DND-41 (cell line): ENCODE results near the gene SNX12.

Source experiments
- ATAC-seq: fragments of 200-7000 bp; cut with Tn5 transposase; 3 replicates; pipeline ENCODE4 v1.9.1; 2021; ENCODE audit warnings: low read depth; ENCODE audit not compliant: insufficient read depth
- DNase-seq: peaks from one replicate; pipeline ENCODE4 v3.0.0-alpha.2; 2020
- H2AFZ ChIP-seq: 2 replicates; pipeline ENCODE4 v1.6.0; 2012; ENCODE audit warnings: low read depth, low read length
- H3K27ac ChIP-seq: 2 replicates; pipeline ENCODE4 v1.5.1; 2012; ENCODE audit warnings: low read length, inconsistent platforms
- H3K27me3 ChIP-seq: fragments of 200-600 bp; sonication (generic); 2 replicates; pipeline ENCODE4 v1.6.0; 2012; ENCODE audit warnings: low read length, mild to moderate bottlenecking, inconsistent platforms; ENCODE audit not compliant: insufficient read depth, poor library complexity
- H3K36me3 ChIP-seq: 2 replicates; pipeline ENCODE4 v1.5.1; 2012; ENCODE audit warnings: low read length, inconsistent platforms; ENCODE audit not compliant: insufficient read depth
- H3K4me1 ChIP-seq: 2 replicates; pipeline ENCODE4 v1.5.1; 2012; ENCODE audit warnings: mild to moderate bottlenecking, low read length; ENCODE audit not compliant: insufficient read depth
- H3K4me2 ChIP-seq: 2 replicates; pipeline ENCODE4 v1.6.0; 2012; ENCODE audit warnings: mild to moderate bottlenecking, moderate library complexity, low read length, inconsistent platforms; ENCODE audit not compliant: insufficient read depth
- H3K4me3 ChIP-seq, 2 experiments: fragments of 200-600 bp in 1 of 2; shearing (Covaris generic) in 1 of 2; 2 replicates each; pipeline ENCODE4 v1.5.1; 2012 to 2016; ENCODE audit warnings: inconsistent platforms in 2 of 2, low read length in 2 of 2, mild to moderate bottlenecking in 2 of 2, low read depth in 1 of 2, moderate library complexity in 1 of 2
- H3K79me2 ChIP-seq: 2 replicates; pipeline ENCODE4 v1.6.0; 2012; ENCODE audit warnings: low read length, inconsistent platforms; ENCODE audit not compliant: insufficient read depth
- H3K9ac ChIP-seq: 2 replicates; pipeline ENCODE4 v1.6.0; 2012; ENCODE audit warnings: low read depth, mild to moderate bottlenecking, inconsistent platforms, low read length, moderate library complexity
- H3K9me3 ChIP-seq: 2 replicates; pipeline ENCODE4 v1.5.1; 2012; ENCODE audit warnings: low read length, moderate library complexity, mild to moderate bottlenecking, inconsistent platforms; ENCODE audit not compliant: insufficient read depth, severe bottlenecking
- H4K20me1 ChIP-seq: 2 replicates; pipeline ENCODE4 v1.6.0; 2012; ENCODE audit warnings: low read length; ENCODE audit not compliant: insufficient read depth
- CTCF ChIP-seq: IDR thresholded peaks from 2 replicates; pipeline ENCODE4 v1.5.1; 2012; ENCODE audit warnings: borderline replicate concordance, low read length, moderate library complexity, mild to moderate bottlenecking; ENCODE audit not compliant: poor library complexity, severe bottlenecking; ENCODE audit errors: extremely low read depth
- EZH2 ChIP-seq: IDR thresholded peaks from 3 replicates; pipeline ENCODE4 v1.6.1; 2012; ENCODE audit warnings: borderline replicate concordance, low read depth, mild to moderate bottlenecking, moderate library complexity, low read length, inconsistent platforms; ENCODE audit not compliant: severe bottlenecking

SNX12 gene

GRCh38 chrX:71096760-71097032 lies 28.6 kb upstream of the SNX12 start:
- no peaks in the 10 kb centered on the region for H3K9me3 ChIP-seq
- DNase-seq (no peak), ATAC-seq (no peak)
- no peaks in the 10 kb centered on the region for H4K20me1 ChIP-seq
- TF ChIP-seq CTCF (no peak), EZH2 (no peak)
- H3K79me2 ChIP-seq, result peaks cover 9% of the 10 kb centered on the region
- H3K27me3 ChIP-seq, result no peaks in the 10 kb centered on the region
- peak overlapping the region; percentile 57 for H3K9ac ChIP-seq
- H3K4me3 ChIP-seq, result peak overlapping the region; percentile 29 to 61; a peak in 3 of 4 replicates
- H2AFZ ChIP-seq, result 0 out of 2 replicates have a peak overlapping the region, but pooled peaks have one; percentile 63
- H3K27ac ChIP-seq, result no peak overlapping the region; the same call in 1 of the 2 replicates
- no peaks in the 10 kb centered on the region for H3K36me3 ChIP-seq
- H3K4me2 ChIP-seq, result peak overlapping the region; percentile 76
- H3K4me1 ChIP-seq, result peaks cover 40% of the 10 kb centered on the region

GRCh38 chrX:71095981-71096759 lies 28.0 kb upstream of the SNX12 start:
- Histone ChIP-seq H3K9me3 (no peaks in the 10 kb centered on the region), H3K4me2 (peak overlapping the region; percentile 76), H3K27me3 (no peaks in the 10 kb centered on the region), H3K9ac (peak overlapping the region; percentile 57), H2AFZ (peak overlapping the region; percentile 63), H4K20me1 (no peaks in the 10 kb centered on the region), H3K27ac (peak overlapping the region; percentile 69), H3K79me2 (peaks cover 9% of the 10 kb centered on the region), H3K36me3 (no peaks in the 10 kb centered on the region), H3K4me1 (peaks cover 40% of the 10 kb centered on the region), H3K4me3 (peak overlapping the region; percentile 33 to 61; a peak in 3 of 4 replicates)
- TF ChIP-seq EZH2, result no peak
- TF ChIP-seq CTCF, result no peak
- DNase-seq (no peak), ATAC-seq (peak; percentile 64)

- DNase-seq (peak; percentile 92), ATAC-seq (peak; percentile 90)
- H3K4me2 ChIP-seq, result peak within 1 kb of the TSS; percentile 85
- H3K9me3 ChIP-seq, result no peaks in the 10 kb centered on the region
- TF ChIP-seq CTCF (no peak), EZH2 (no peak)
- peak within 1 kb of the TSS; percentile 83 for H2AFZ ChIP-seq
- H3K4me3 ChIP-seq, result peak within 1 kb of the TSS; percentile 33 to 61; a peak in 3 of 4 replicates
- peaks cover 9% of the 10 kb centered on the region for H3K79me2 ChIP-seq
- H3K36me3 ChIP-seq, result no peaks in the 10 kb centered on the region
- H3K27me3 ChIP-seq, result no peaks in the 10 kb centered on the region
- H3K9ac ChIP-seq, result peak within 1 kb of the TSS; percentile 57
- H4K20me1 ChIP-seq, result no peaks in the 10 kb centered on the region
- peak within 1 kb of the TSS; percentile 77 for H3K27ac ChIP-seq
- H3K4me1 ChIP-seq, result peaks cover 40% of the 10 kb centered on the region
Measured at GRCh38 chrX:71095555-71095980, 27.4 kb upstream of the SNX12 start, which contains the start of gene FOXO4. Gene FOXO4 (plus strand): TSS chrX:71095851. CDS start chrX:71096529, 678 bp downstream.
